GM20431 (cell line): ENCODE measurements around the gene EML6.
"Not testable (repeated sequence)": the region's sequence is repeated elsewhere in the genome, so short reads cannot be mapped to it uniquely, and the experiment has no call there.

Source experiments
- in situ Hi-C: fragments of 300-500 bp; cut with MseI, MboI; formaldehyde crosslinking; loops from one replicate; pipeline ENCODE4 v1.15.0; 2020; ENCODE audit warnings: low sequenced_read_pairs; ENCODE audit not compliant: unreplicated experiment

EML6 gene

DNA sequence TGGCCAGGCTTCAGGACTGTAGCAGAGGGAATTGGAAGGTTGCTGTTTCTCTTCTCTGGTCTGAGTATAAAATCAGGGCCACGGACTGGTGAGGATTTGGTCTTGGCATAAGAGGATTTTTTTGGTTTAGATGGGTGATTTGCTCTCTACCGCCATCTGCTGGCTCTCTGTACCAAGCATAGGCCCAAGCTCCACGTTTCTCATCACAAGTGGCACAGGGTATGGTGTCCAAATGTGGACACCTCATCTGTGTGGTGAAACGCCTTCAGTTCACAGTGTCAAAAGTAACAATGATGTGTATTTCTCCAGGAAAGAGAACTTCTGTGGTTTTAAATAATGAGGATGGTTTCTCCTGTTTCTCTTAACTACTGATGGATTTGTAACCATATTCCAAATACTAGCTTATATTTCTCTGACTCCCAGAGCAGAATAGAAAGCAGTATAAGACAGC, 115.1 kb downstream of the EML6 start:
- in situ Hi-C loops, result no loop called here

DNA sequence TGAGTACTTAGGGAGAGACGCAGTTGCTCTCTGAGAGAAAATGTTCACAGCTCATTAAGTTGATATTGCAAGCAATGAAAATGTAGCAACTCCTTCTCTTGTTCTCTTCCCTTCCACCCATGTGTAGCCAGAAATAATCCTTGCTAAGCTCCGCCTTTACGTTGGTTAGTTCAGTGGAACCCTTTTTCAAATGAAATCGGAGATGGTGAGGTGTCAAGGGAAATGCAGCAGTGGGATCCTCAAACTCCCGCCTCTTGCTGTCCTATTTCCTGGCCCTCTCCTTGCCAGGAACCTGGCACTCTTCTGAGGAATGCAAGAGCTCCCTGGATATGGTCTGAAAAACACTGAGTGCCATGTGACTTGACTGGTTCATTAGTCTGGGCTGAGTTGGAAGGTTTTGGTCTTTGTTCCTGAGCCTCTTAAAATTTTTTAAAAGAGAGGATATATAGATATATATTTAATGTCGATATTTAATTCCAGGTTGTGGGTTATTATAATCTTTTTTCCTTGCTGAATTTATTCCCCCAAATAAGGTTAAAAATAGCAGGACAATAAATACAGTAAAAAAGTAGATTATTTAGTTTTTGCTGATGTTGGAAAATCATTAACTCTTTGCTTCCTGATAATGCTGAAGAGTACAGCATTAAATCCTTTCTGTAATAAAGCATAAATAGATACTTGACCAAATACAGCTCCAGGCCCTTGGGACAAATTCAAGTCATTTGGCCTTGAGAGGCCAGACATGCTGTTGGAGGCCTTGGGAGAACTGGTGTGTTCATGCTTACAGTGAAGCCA, 116.2 kb downstream of the EML6 start:
- in situ Hi-C loops, result no loop called here

DNA sequence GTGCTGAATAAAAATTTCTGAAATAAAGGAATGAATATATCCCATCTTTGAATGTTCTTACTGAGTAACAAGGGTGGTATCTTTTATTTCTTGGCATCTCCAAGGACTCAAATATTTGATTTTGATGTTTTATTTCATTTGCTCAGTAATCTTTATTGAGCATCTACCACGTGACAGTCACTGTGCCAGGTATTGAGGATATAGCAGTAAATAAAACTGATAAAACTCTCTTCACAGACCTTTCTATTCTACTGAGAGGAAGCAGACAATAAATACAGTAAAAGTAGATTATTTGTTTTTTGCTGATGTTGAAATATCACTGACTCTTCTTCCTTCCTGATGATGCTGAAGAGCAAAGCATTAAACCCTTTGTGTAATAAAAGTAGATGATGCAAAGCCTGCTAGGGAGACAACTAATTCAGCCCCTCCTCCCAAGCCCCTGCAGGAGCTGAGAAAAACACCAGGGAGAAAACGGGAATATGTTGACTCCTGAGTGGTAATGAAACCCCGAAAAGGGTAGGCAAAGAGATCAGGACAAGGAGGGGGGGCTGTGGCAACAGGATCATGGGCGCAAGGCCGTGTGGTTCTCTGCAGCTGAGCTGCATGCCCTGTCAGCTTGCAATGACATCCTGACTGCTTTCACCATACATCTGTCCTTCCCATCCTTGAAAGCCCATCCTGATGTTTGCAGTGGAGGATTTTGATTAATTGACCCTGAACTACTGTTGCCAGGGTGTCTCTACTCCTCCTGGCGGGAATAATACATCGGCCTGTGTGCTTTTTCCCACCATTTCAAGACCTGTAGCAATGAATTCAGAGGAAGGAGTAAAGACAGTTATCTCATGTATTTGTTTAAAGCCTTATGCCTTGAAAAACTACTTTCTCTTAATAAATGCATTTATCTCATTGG, 117.4 kb downstream of the EML6 start:
- in situ Hi-C loops, result no loop called here

DNA sequence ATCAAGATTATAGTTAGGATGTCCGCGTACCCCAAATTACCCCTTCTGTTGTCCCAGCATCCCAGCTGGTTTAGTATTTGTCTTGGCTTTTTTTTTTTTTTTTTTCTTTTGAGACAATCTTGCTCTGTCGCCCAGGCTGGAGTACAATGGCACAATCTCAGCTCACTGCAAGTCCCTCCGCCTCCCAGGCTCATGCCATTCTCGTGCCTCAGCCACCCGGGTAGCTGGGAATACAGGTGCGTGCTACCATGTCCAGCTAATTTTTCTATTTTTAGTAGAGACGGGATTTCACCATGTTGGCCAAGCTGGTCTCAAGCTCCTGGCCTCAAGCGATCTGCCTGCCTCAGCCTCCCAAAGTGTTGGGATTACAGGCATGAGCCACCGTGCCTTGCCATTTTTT, 118.0 kb downstream of the EML6 start:
- in situ Hi-C loops, result not testable (repeated sequence)

DNA sequence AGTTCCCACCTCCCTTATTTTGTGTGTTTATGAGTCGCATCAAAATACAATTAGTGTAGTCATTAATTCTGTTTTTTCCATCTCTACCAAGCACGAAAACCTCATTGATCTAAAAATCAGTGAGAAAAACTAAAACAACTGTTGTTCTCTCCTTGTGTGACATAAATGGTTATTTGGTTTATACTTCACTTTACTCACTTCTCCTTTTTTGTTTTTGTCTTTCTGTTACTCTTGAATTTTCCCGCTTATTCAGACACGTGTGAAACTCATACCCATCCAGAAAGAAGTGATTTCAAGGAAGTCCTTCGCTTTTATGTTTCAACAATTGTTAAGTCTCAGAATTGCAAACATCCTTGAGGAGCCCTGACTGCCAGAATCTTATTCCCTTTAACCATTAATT, 121.6 kb downstream of the EML6 start:
- in situ Hi-C loops, result no loop called here

DNA sequence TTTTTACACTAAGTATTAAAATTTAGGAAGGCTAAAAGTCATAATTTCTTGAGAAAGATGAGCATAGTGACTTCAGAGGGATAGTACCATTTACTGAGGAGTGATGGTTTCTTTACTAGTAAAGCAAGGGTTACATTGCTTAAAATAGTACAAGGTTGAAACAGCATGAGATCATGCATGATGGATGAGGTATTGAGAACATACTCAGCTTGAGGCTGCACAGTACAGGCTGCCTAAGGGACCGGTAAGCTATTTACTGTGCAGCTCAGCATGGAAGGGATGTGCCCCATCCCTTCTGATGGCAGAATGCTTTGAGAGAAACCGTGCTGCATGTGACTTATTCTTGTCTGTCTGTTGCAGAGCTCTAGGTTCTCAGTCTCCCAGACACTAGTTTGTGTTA, 122.1 kb downstream of the EML6 start:
- in situ Hi-C loops, result no loop called here

DNA sequence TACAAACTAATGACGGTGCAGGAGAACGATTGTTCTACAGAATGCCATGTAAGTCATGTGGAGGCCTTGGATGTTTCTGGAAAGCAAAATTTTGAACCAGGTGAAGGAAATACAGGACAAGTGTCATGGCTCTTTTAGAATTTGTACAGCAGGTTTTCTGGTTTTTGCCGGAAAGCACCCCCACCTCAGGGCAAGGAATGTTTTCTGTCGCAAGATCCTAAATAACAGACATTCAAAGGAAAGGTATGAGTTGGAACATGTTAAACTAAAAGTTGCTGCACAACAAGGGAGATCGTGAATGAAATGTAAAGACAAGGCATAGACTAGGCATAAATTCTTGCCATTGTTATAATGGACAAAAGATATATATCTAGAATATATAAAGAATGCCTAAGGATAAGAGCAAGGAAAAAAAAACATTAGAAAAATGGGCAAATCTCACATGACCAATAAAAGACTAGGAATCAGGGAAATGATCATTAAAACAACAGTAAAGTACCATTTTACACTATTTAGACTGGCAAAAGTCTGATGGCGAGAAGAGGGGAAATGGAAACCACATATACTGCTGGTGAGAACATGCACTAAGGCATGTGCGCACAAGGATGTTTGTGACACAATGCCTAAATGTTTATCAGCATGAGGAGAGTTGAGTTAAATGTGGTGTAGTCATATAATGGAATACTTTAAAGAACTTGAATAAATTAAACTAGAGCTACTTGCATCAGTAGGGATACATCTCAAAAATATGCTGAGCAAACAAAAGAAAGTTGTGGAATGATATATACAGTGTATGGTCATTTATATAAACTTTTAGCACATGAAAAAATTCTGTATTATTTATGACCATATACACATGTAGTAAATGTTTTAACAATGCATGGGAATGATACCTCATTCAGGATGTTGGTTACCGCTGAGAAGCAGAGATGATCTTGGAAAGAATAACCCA, 127.0 kb downstream of the EML6 start:
- in situ Hi-C loops, result no loop called here

DNA sequence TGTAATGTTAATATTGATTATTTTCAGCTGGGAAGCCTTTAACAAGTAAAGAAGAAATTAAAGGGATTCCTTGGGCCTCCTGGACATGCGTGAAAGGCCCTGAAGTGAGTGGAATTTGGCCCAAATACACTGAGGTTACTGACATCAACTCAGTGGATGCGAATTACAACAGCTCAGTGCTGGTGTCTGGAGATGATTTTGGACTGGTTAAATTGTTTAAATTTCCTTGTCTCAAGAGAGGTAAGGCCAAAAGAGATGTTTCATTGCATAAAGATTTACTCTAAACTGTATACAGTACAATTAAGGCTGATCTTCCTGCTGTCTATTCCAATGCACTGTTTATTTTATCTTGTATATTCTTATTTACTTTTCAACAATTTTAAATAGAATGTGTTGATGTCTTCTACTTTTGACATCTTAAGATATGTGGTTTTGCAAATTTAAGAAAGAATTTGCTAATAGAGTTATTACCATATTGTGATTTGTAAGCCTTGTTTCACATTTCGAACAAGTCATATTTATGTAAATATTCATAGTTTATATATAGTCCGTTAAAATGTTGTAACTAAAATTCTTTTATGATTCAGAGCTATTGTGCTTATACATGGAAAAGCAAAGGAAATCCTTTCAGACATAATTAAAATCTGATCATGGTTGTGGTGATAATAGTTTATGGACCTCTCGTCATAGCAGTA, 130.3 kb downstream of the EML6 start:
- in situ Hi-C loops, result no loop called here

DNA sequence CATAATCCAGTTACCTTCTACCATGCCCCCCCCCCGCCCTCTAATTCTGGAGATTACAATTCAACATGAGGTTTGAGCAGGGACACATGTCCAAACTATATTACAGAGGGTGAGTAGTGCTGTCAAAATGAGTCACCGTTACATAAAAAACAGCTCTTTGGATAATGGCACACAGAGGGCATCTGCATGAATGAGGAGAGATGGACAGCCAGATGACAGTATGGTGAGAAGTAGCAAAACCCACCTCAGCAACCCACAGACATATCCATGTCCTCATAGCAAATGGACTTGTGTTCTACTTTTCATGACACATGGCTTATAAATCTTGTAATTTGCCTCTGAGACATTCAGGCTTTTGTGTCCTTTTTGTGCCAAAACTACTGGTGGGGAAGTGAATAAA, 132.0 kb downstream of the EML6 start:
- in situ Hi-C loops, result no loop called here

DNA sequence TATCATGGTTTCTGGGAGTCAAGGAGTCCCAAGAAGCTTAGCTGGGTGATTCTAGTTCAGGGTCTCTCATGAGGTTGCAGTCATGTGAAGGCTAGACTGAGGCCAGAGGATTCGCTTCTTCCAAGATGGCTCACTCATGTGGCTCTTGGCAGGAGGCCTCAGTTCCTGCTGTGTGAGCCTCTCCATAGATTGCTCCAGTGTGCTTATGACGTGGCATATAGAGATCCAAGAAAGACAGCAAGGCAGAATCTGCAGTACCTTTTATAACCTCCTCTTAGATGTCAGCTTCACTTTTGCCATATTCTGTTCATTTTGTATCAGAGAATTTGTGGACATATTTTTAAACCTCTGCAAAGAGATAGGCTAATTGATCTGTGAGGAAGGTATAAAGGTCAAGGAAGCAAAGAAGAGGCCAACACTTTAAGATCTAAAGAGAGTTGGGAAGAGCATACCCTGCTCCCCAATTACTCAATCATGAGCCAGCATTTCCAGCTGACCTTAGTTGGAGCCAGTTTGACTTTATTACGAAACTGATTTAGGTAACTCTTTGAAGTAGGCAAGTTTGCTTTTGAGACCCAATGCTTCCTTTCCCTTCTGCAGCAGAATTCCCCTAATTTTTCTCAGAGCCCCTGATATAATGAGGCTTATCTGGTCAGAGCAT, 134.7 kb downstream of the EML6 start:
- in situ Hi-C loops, result no loop called here

DNA sequence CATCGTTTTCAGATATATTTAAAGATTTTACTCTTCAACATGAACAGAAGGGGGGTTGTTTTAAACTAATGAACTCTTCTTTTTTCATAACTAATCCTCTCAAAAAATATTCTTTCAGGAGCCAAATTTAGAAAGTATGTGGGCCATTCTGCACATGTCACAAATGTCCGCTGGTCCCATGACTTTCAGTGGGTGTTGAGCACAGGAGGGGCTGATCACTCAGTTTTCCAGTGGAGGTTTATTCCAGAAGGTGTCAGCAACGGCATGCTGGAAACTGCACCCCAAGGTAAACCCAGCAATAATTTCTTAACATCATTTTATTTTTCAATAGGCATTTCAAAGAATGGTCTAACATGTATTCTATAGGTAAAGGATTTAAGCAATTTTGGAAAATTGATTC, 136.0 kb downstream of the EML6 start:
- in situ Hi-C loops, result no loop called here

DNA sequence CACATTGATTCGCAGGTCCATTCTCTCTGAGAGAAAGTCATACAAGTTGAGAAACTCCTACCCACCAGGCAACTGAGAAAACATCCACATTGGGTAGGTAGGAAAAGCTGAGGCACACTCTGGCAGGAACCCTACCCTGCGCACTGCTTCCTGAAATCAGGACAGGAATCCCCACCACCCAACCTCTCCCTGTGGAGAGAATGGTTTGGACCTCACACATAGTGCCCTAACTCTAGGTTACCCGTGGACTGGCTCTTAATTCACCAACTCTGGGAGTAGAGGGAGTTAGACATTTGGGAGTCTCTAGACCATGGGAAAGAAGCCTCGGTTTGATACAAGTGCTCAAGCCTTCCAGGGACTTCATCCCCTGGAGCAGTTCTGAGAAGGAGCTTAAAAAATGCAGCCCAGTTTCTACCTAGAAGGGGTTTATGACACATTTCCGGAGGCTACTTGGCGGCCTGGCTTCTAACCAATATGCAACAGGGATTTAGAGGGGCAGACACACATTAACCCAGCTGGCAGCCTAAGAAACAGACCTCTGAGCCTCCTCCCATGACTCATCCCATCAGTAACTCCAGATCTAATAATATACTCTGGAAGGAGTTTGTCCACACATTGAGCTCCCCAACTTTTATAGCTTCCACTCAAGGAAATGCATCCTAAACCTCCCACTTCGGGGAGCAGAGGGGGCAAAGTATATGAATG, 136.7 kb downstream of the EML6 start:
- in situ Hi-C loops, result no loop called here

DNA sequence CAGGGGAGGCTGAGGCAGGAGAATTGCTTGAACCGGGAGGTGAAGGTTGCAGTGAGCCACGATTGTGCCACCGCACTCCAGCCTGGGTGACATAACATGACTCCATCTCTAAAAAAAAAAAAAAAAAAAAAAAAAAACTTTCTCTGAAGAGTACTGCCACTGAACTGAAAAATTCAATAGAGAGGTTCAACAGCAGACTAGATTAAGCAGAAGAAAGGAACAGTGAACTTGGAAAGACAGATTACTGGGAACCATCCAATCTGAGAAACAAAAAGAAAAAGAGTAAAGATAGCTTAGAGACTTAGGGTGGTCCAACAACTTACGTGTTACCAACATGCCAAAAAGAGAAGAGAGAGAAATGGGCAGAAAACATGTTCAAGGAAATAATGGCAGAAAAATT, 138.8 kb downstream of the EML6 start:
- in situ Hi-C loops, result no loop called here

DNA sequence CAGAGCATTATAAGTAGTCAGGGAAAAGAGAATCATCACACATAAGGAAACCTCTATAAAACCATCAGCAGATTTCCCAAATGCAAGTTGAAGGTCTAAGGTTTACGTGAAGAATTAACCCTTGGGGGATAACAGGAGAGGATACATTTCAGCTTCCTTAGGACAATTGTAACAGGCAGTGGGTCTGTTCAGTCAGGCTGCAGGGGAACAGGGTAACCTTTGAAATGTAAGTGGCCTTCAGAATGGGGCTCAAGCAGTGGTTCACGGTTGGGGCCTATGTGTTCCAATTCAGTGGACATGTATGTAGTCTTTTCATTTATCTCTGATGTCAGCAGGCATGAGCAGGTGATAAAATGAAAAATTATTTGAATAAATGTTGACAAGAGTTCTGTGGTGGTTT, 139.3 kb downstream of the EML6 start:
- in situ Hi-C loops, result no loop called here

DNA sequence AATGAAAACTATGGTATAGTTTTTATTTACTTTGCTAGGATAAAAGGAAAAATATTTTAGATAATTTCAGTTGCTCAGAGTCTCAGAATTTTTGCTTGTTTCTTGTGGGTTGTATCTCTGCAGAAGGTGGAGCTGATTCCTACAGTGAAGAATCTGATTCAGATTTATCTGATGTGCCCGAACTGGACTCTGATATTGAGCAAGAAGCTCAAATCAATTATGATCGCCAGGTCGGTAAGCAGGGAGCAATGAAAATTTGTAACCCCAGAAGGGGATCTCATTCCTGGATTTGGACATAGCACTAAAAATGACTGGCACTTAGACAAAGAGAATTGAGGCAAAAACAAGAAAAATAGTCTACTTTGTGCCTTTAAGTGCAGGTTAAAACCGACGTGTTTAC, 140.2 kb downstream of the EML6 start:
- in situ Hi-C loops, result no loop called here

DNA sequence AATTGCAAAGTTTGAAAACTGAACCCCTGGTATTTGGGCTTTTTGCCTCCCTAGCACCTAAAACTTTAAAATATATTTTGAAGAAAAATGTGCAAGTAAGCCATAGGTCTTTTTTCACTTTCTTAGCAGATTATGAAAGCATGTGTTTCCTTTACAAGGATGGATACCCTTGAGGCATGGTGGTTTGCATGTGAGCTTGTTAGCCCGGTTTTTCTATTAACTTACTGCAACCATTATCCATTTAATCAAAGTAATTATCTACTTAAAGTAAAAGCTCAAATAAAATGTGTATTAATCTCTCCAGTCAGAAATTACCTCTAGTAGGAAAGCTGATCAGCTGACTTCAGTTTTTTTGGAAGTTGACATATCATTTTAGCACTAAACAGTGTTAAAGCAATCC, 140.6 kb downstream of the EML6 start:
- in situ Hi-C loops, result no loop called here

DNA sequence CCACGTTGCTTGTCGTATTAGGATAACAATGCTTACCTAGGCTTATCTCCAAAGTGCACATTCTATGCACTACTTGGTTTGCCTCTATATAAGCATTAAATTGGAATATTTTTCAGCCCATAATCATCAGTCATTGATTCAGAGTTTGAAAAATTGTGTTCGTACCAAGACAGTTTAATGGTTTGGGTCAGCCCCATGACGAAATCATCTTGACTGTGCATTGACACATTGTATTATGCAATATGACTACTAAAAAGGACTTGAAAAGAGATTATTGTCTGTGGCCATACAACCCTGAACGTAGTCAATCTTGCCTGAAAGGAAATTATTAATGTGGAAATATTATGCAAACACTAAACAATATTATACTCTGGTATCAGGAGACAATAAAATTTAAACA, 141.3 kb downstream of the EML6 start:
- in situ Hi-C loops, result no loop called here

DNA sequence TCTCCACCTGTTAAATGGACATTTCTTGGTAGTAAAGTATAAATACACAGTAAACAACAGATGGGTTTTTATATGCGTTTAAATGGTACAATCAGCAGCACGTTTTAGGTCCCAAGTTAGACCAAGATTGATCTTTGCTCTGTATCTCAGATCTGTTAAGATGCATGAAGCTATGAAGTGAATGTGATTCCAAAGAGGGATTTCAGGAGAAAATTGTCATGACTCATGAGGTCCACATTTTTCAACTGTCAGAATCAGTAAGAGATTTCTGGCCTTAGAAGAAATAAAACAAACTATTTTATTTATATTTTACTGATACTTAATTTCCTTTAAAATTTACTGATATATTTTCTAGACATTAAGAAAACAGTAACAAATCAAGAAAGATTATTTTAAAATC, 142.7 kb downstream of the EML6 start:
- in situ Hi-C loops, result no loop called here

DNA sequence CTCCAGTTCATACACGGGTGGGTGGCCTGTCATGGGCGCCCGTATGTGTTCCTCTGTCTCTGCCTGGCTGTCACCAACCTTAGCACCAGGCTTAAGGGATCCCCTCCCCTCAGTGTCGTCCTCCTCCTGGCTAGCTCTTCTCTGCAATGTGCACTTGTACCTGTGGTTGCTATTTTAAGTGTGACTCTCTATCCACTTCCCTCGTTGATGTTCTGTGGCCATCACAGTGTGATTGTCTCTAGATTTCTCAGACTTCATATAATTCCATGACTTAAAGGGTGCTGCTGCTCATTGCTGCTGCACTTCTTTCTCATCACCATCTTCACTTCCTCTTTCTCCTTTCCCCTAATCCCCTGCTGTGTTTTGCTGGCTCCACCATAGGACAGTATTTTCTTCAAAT, 143.4 kb downstream of the EML6 start:
- in situ Hi-C loops, result no loop called here
